A549 treated with DMSO at 1 μM for 4 hours (cell line): ENCODE measurements around the gene HK2. TPM values are rescaled to one million over a fixed set of nuclear protein-coding genes. Genes with fewer than 3 reads are reported as not detected.

Experiments used
- total RNA-seq: library from RNA; stranded (reverse); fragments of 200-300 nt; extraction: Qiagen RNA extraction; gene quantifications from 5 replicates; pipeline ENCODE4 v1.2.3, GENCODE V29; 2022; ENCODE audit warnings: low read depth

Gene HK2
- total RNA-seq = 1.2 to 2.3 TPM (median 1.3 TPM) in 5 replicates

GRCh38 chr2:74833418-74834233 is at the start of gene HK2:
TSS of gene HK2 (plus strand) at chr2:74834127. CDS start at chr2:74834581, 454 bp downstream.

Other genes starting within 250 kb of the HK2 start
- not detected in 5 replicates for gene M1AP, start 185.8 kb upstream of the HK2 start, total RNA-seq
- 8.6 to 13.7 TPM (median 11.2 TPM) in 5 replicates for gene SEMA4F, start 179.9 kb upstream of the HK2 start, total RNA-seq
- gene POLE4, start 124.5 kb downstream of the HK2 start, total RNA-seq = 96.5 to 179 TPM (median 157 TPM) in 5 replicates